Stimulated activated CD8-positive, alpha-beta memory T cell treated with anti-CD3 and anti-CD28 coated beads, Interleukin-12 subunit alpha, Interleukin-12 subunit beta, amount 100 ng/mL, for 4 hours (primary cell): ENCODE results near the gene DNAJC6.
"Not testable (repeated sequence)": the region's sequence is repeated elsewhere in the genome, so short reads cannot be mapped to it uniquely, and the experiment has no call there.

Experiments
- DNase-seq: peaks from one replicate; pipeline ENCODE4 v3.0.0-alpha.2; 2020; ENCODE audit warnings: low read depth

Gene DNAJC6

GRCh38 chr1:65357291-65357960 lies 48.1 kb downstream of the DNAJC6 start:
- DNase-seq, result no peak

GRCh38 chr1:65359888-65360287 lies 50.5 kb downstream of the DNAJC6 start:
- DNase-seq, result no peak

- DNase-seq, result no peak
Measured at GRCh38 chr1:65360648-65361047, 51.3 kb downstream of the DNAJC6 start.

- no peak for DNase-seq
Measured at GRCh38 chr1:65362545-65362944, 53.2 kb downstream of the DNAJC6 start.

- no peak for DNase-seq
Measured at GRCh38 chr1:65363484-65363883, 54.1 kb downstream of the DNAJC6 start.

- DNase-seq, result no peak
Measured at GRCh38 chr1:65368403-65368802, 59.1 kb downstream of the DNAJC6 start.

- no peak for DNase-seq
Measured at GRCh38 chr1:65371544-65371943, 62.2 kb downstream of the DNAJC6 start.

GRCh38 chr1:65372557-65372956 lies 63.2 kb downstream of the DNAJC6 start:
- DNase-seq, result no peak

GRCh38 chr1:65377496-65378246 lies 68.3 kb downstream of the DNAJC6 start:
- DNase-seq, result no peak

- no peak for DNase-seq
Measured at GRCh38 chr1:65378247-65378946, 69.1 kb downstream of the DNAJC6 start.

- not testable (repeated sequence) for DNase-seq
Measured at GRCh38 chr1:65384426-65384825, 75.1 kb downstream of the DNAJC6 start.

- no peak for DNase-seq
Measured at GRCh38 chr1:65386439-65386838, 77.1 kb downstream of the DNAJC6 start.

GRCh38 chr1:65387821-65388220 lies 78.5 kb downstream of the DNAJC6 start:
- no peak for DNase-seq

GRCh38 chr1:65388908-65389695 lies 79.8 kb downstream of the DNAJC6 start:
- DNase-seq, result no peak

- no peak for DNase-seq
Measured at GRCh38 chr1:65392497-65392896, 83.2 kb downstream of the DNAJC6 start.

GRCh38 chr1:65393347-65393746 lies 84.0 kb downstream of the DNAJC6 start:
- no peak for DNase-seq

GRCh38 chr1:65393928-65394327 lies 84.6 kb downstream of the DNAJC6 start:
- no peak for DNase-seq

- no peak for DNase-seq
Measured at GRCh38 chr1:65395887-65396612, 86.7 kb downstream of the DNAJC6 start.

- no peak for DNase-seq
Measured at GRCh38 chr1:65398083-65398482, 88.7 kb downstream of the DNAJC6 start.

- DNase-seq, result no peak
Measured at GRCh38 chr1:65399003-65399402, 89.7 kb downstream of the DNAJC6 start.

GRCh38 chr1:65401612-65402011 lies 92.3 kb downstream of the DNAJC6 start:
- no peak for DNase-seq

GRCh38 chr1:65404941-65405340 lies 95.6 kb downstream of the DNAJC6 start:
- DNase-seq, result no peak
